DOHH2 (cell line): ENCODE data around the gene ITGA11.

Source experiments
- H3F3A ChIP-seq: fragments of 200-600 bp; sonication (generic), shearing (Covaris generic); 2 replicates; pipeline ENCODE4 v1.6.0; 2016; ENCODE audit warnings: antibody characterized with exemption, mild to moderate bottlenecking; ENCODE audit not compliant: control insufficient read depth, insufficient read depth
- H3K27ac ChIP-seq: fragments of 200-600 bp; sonication (generic); 2 replicates; pipeline ENCODE4 v1.5.1; 2014; ENCODE audit warnings: low read depth, mild to moderate bottlenecking, low read length, moderate library complexity
- H3K27me3 ChIP-seq: fragments of 200-600 bp; sonication (generic); 2 replicates; pipeline ENCODE4 v1.6.1; 2014; ENCODE audit warnings: mild to moderate bottlenecking, low read length, mixed read lengths; ENCODE audit not compliant: control insufficient read depth
- H3K36me3 ChIP-seq: fragments of 200-600 bp; sonication (generic); 2 replicates; pipeline ENCODE4 v1.6.1; 2014; ENCODE audit warnings: mild to moderate bottlenecking, low read length, moderate library complexity, mixed read lengths; ENCODE audit not compliant: control insufficient read depth
- H3K4me1 ChIP-seq: fragments of 200-600 bp; sonication (generic); 2 replicates; pipeline ENCODE4 v1.6.1; 2014; ENCODE audit warnings: mild to moderate bottlenecking, low read length, mixed read lengths; ENCODE audit not compliant: control insufficient read depth
- H3K4me2 ChIP-seq: fragments of 200-600 bp; sonication (generic); 2 replicates; pipeline ENCODE4 v1.6.0; 2014; ENCODE audit warnings: mild to moderate bottlenecking, low read length, moderate library complexity
- H3K4me3 ChIP-seq: fragments of 200-600 bp; sonication (generic); 2 replicates; pipeline ENCODE4 v1.5.1; 2014; ENCODE audit warnings: mild to moderate bottlenecking, low read length, mixed read lengths
- H3K79me2 ChIP-seq: fragments of 200-600 bp; sonication (generic); 2 replicates; pipeline ENCODE4 v1.6.1; 2014; ENCODE audit warnings: mild to moderate bottlenecking, low read length, mixed read lengths; ENCODE audit not compliant: control insufficient read depth
- H3K9me2 ChIP-seq: fragments of 200-600 bp; sonication (generic); replicated peaks from 2 replicates; pipeline ENCODE4 v1.6.1; 2014; ENCODE audit warnings: mild to moderate bottlenecking, low read length, mixed read lengths; ENCODE audit not compliant: control insufficient read depth
- H3K9me3 ChIP-seq: fragments of 200-600 bp; sonication (generic); 2 replicates; pipeline ENCODE4 v1.6.1; 2014; ENCODE audit warnings: antibody characterized with exemption, low read length, mixed read lengths; ENCODE audit not compliant: control insufficient read depth, insufficient read depth
- H4K20me1 ChIP-seq: fragments of 200-600 bp; sonication (generic); 2 replicates; pipeline ENCODE4 v1.6.0; 2014; ENCODE audit warnings: low read depth, mild to moderate bottlenecking, antibody characterized with exemption, low read length, moderate library complexity; ENCODE audit not compliant: control insufficient read depth, insufficient read depth
- CTCF ChIP-seq: fragments of 200-600 bp; sonication (generic); IDR thresholded peaks from one replicate; pipeline ENCODE4 v1.5.1; 2014; ENCODE audit warnings: antibody characterized with exemption, mild to moderate bottlenecking, low read depth, low read length; ENCODE audit not compliant: poor library complexity, severe bottlenecking
- EZH2phosphoT487 ChIP-seq: fragments of 200-600 bp; sonication (generic); IDR thresholded peaks from 2 replicates; pipeline ENCODE4 v1.6.1; 2017; ENCODE audit warnings: borderline replicate concordance, mild to moderate bottlenecking, antibody characterized with exemption, low read length, moderate library complexity, mixed read lengths

Gene ITGA11

GRCh38 chr15:68333775-68334470 lies 98.0 kb downstream of the ITGA11 start:
- Histone ChIP-seq H3K4me2 (no peak overlapping the region), H3K27ac (no peak overlapping the region), H3K27me3 (peaks cover 7% of the 10 kb centered on the region; the same call in 1 of the 2 replicates)

DNA sequence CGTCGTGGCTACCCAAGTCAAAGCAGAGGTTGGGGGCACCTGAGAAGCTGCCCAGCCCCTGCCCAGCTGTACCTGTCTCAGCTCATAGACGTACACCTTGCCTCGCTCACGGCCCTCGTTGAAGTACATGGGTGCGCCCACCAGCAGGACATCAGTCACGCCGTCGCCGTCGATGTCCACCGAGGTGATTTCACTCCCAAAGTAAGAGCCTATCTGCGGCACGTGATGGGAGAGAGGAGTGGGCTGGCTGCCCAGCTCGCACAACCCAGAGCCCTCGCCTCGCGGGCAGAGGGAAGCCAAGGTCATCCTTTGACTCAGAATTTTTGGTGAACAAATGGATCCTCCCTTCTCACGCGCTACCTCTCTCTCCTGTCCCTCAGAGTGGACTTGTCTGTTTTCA lies 99.7 kb downstream of the ITGA11 start:
- Histone ChIP-seq H3K27ac (no peak overlapping the region), H3K4me3 (no peak overlapping the region), H3K9me3 (no peaks in the 10 kb centered on the region), H3F3A (no peaks in the 10 kb centered on the region), H4K20me1 (no peaks in the 10 kb centered on the region), H3K4me1 (no peaks in the 10 kb centered on the region), H3K4me2 (no peak overlapping the region), H3K79me2 (no peaks in the 10 kb centered on the region), H3K9me2 (no peaks in the 10 kb centered on the region), H3K36me3 (no peaks in the 10 kb centered on the region), H3K27me3 (peaks cover 7% of the 10 kb centered on the region; the same call in 1 of the 2 replicates)
- no peak for TF ChIP-seq CTCF
- TF ChIP-seq EZH2phosphoT487, result no peak

More at GRCh38 chr15:68333775-68334470, 98.0 kb downstream of the ITGA11 start:
- Histone ChIP-seq H3K4me1 (no peaks in the 10 kb centered on the region), H3K9me3 (no peaks in the 10 kb centered on the region), H3K9me2 (no peaks in the 10 kb centered on the region), H3K36me3 (no peaks in the 10 kb centered on the region), H3K4me3 (no peak overlapping the region), H3F3A (no peaks in the 10 kb centered on the region), H3K79me2 (no peaks in the 10 kb centered on the region), H4K20me1 (no peaks in the 10 kb centered on the region)
- no peak for TF ChIP-seq CTCF
- no peak for TF ChIP-seq EZH2phosphoT487

DNA sequence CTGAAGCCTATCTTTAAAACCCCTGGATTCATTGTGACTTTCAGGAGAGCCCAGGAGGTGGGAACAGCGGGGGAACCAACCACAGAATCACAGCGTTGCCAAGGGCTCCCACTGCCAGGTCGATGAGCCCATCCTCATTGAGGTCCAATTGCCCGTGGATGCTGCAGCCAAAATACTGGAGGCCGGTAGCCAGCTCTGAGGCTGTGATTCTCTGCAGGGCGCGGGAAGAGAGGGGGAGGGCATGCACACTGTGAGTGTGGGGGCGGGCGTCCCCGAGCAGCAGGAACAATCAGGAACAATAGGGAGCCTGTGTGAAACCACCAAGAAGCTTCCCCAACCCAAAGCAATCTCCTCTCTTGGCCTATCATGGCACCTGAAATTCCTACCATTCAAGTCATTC lies 101.1 kb downstream of the ITGA11 start:
- Histone ChIP-seq H3K27ac (no peak overlapping the region), H3F3A (no peaks in the 10 kb centered on the region)
- TF ChIP-seq CTCF (no peak), EZH2phosphoT487 (no peak)

More for the DNA sequence above, 101.1 kb downstream of the ITGA11 start:
- no peaks in the 10 kb centered on the region for H3K9me3 ChIP-seq
- no peaks in the 10 kb centered on the region for H3K9me2 ChIP-seq
- H3K4me1 ChIP-seq, result no peaks in the 10 kb centered on the region
- no peaks in the 10 kb centered on the region for H3K36me3 ChIP-seq
- H3K4me2 ChIP-seq, result no peak overlapping the region
- H3K27me3 ChIP-seq, result peaks cover 11% of the 10 kb centered on the region
- H3K79me2 ChIP-seq, result no peaks in the 10 kb centered on the region
- no peak overlapping the region for H3K4me3 ChIP-seq
- H4K20me1 ChIP-seq, result no peaks in the 10 kb centered on the region
